ENCODE data around the gene MKS1. TPM values are rescaled to one million over a fixed set of nuclear protein-coding genes. Genes with fewer than 3 reads are reported as not detected.

MKS1 gene
- total RNA-seq, 1 experiment from 2014 or later = 29.8 TPM

DNA sequence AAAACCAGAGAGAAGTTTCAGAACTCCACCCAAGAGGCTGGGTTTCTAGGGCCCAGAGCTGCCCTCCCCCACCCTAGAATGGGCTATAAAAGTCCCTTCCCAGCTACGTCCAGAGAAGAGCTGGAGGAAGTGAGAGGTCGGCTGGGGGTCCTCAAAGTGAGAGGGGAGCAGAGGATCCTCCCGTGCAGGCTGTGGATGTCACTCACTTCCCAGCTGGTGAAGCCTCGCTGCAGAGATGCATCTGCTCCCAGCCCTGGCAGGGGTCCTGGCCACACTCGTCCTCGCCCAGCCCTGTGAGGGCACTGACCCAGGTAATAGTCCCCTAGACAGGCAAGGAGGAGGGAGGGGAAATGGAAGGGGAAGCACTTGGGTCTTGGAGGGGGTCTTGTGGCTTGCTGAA lies 26.4 kb downstream of the MKS1 start, which contains the start of gene EPX:
EPX (plus strand) TSS at position 115 of the 400 bp plus-strand sequence; CDS start at position 236, 121 bp downstream.
- intact Hi-C loops (cut with micrococcal nuclease) = no loop called here
- no peak within 1 kb of the TSS for H3K27ac ChIP-seq (ENCODE audit: low read depth, low read length)
- H3K4me3 ChIP-seq (replicated peaks in 1 of 2; ENCODE audit: low read depth in 1 of 2, low read length in 2 of 2) = no peak within 1 kb of the TSS
- no peak within 1 kb of the TSS for H2AFZ ChIP-seq (ENCODE audit: low read depth, low read length, poor library complexity, severe bottlenecking)
- H3K36me3 ChIP-seq (ENCODE audit: control insufficient read depth in 1 of 2, insufficient read depth in 2 of 2, low read length in 2 of 2) = no peaks in the 10 kb centered on the region
- H3K4me1 ChIP-seq (ENCODE audit: control insufficient read depth in 1 of 2, insufficient read depth in 2 of 2, low read length in 2 of 2) = peaks cover 8 to 18% of the 10 kb centered on the region in 2 experiments
- DNase-seq (ENCODE audit: low read depth, low spot score) (no peak), ATAC-seq (no peak)
- ChIA-PET RAD21 (ENCODE audit: low non-redundant PET in 1 of 2, low total read pairs in 2 of 2, uncharacterized antibody in 2 of 2, unreplicated experiment in 2 of 2) (no interaction called here), POLR2A (no interaction called here), CTCF (no interaction called here)
- BruUV-seq (replicated peaks) = no TSS peak
- H3K79me2 ChIP-seq (ENCODE audit: insufficient read depth, low read length) = no peaks in the 10 kb centered on the region
- no peak within 1 kb of the TSS for H3K9ac ChIP-seq (ENCODE audit: low read length)
- no peaks in the 10 kb centered on the region for H3K27me3 ChIP-seq (ENCODE audit: insufficient read depth, low read length)
- no peak for TF ChIP-seq POLR2AphosphoS5 (IDR thresholded peaks at IDR 0.05; ENCODE audit: low read depth, low read length)
- no peak for TF ChIP-seq ZFX (IDR thresholded peaks at IDR 0.05)
- no peak for TF ChIP-seq CEBPB (IDR thresholded peaks at IDR 0.05; ENCODE audit: low read depth)
- TF ChIP-seq FOSL1 (IDR thresholded peaks at IDR 0.05; ENCODE audit: low read depth) = no peak
- H3K9me2 ChIP-seq (ENCODE audit: insufficient read depth) = no peaks in the 10 kb centered on the region
- H3K9me3 ChIP-seq (ENCODE audit: control insufficient read depth in 1 of 2, insufficient read depth in 1 of 2, low read depth in 1 of 2, low read length in 2 of 2) = no peaks in the 10 kb centered on the region
- no peak within 1 kb of the TSS for H3K4me2 ChIP-seq (ENCODE audit: low read length)
- no peaks in the 10 kb centered on the region for H4K20me1 ChIP-seq (ENCODE audit: insufficient read depth)

DNA sequence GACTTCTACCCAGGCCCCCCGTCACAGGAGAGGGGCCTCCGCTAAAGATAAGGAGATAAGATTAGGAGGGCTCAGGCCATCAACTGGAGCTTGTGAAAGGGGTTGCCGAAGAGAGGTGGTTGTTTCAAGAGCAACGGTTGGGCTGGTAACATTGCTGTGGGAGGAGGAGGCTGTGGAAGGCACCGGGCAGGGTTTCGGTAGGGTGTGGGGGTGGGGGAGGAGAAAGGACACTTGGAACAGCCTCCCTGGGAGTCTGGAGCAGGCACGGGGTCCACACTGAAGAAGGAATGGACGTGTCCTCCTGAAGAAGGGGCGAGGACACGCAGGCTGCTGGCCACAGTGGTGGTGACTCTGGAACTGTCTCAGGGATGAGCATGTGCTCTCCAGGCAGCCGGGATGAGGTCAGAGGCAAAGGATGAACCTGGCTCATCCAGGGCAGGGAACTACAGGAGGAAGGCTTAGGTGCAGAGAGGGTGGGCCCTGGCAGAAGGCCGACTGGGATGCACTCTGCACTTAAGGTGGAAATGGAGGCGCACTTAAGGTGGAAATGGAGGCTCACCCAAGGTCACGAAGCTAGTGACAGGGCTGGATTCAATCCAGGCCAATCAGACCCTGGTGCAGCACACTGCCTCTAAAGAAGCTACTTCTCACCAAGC lies 27.7 kb downstream of the MKS1 start:
- TF ChIP-seq RAD21 (IDR thresholded peaks at IDR 0.05; ENCODE audit: low read depth) = no peak
- TF ChIP-seq EZH2phosphoT487 (IDR thresholded peaks at IDR 0.05; ENCODE audit: borderline replicate concordance) = no peak
- ChIA-PET POLR2A (no interaction called here), RAD21 (ENCODE audit: low non-redundant PET in 1 of 2, low total read pairs in 2 of 2, uncharacterized antibody in 2 of 2, unreplicated experiment in 2 of 2) (no interaction called here)

More for the DNA sequence above, 27.7 kb downstream of the MKS1 start:
- Histone ChIP-seq H3K27me3 (ENCODE audit: insufficient read depth, low read length) (no peaks in the 10 kb centered on the region), H3K9me2 (ENCODE audit: insufficient read depth) (no peaks in the 10 kb centered on the region), H3K9ac (ENCODE audit: low read length) (no peak overlapping the region), H3K9me3 (ENCODE audit: control insufficient read depth in 1 of 2, insufficient read depth in 1 of 2, low read depth in 1 of 2, low read length in 2 of 2) (no peaks in the 10 kb centered on the region), H3K36me3 (ENCODE audit: control insufficient read depth in 1 of 2, insufficient read depth in 2 of 2, low read length in 2 of 2) (no peaks in the 10 kb centered on the region), H3K27ac (ENCODE audit: low read depth, low read length) (no peak overlapping the region), H3K79me2 (ENCODE audit: insufficient read depth, low read length) (no peaks in the 10 kb centered on the region), H3K4me1 (ENCODE audit: control insufficient read depth in 1 of 2, insufficient read depth in 2 of 2, low read length in 2 of 2) (peaks cover 8 to 18% of the 10 kb centered on the region in 2 experiments), H4K20me1 (ENCODE audit: insufficient read depth) (no peaks in the 10 kb centered on the region), H3K4me3 (replicated peaks in 1 of 2; ENCODE audit: low read depth in 1 of 2, low read length in 2 of 2) (no peak overlapping the region), H3K4me2 (ENCODE audit: low read length) (no peak overlapping the region), H2AFZ (ENCODE audit: low read depth, low read length, poor library complexity, severe bottlenecking) (no peak overlapping the region)
- BruUV-seq (replicated peaks) = no TSS peak
- intact Hi-C loops (cut with micrococcal nuclease) = no loop called here
- CTCF ChIA-PET = interaction anchor here (2.9 kb wide), 1 partner anchor 9 kb away, joined by 30 read pairs; no protein-coding TSS in a partner anchor
- no peak for ATAC-seq
- no peak for DNase-seq (ENCODE audit: low read depth, low spot score)

Measured in HCT116 (cell line).